HFF-Myc (cell line): ENCODE results near the gene ZNF540.
A peak's percentile ranks its signal among the peaks of the same experiment; 100 is the strongest.

ENCODE experiments used
- DNase-seq: peaks from one replicate; pipeline ENCODE4 v3.0.0-alpha.2; 2011; ENCODE audit warnings: low read depth; ENCODE audit errors: extremely low read depth
- H3K4me3 ChIP-seq: replicated peaks from 2 replicates; pipeline ENCODE4 v1.5.1; 2011; ENCODE audit warnings: low read depth, mild to moderate bottlenecking, control low read depth, low read length
- CTCF ChIP-seq: IDR thresholded peaks from 2 replicates; pipeline ENCODE4 v1.5.1; 2012; ENCODE audit warnings: mild to moderate bottlenecking, low read depth, low read length, control low read depth; ENCODE audit errors: missing control alignments

Gene ZNF540

GRCh38 chr19:37594304-37594981, at the start of gene ZNF540, which contains the start of gene ZNF571:
TSS of gene ZNF540 (plus strand) at chr19:37594876. CDS start at chr19:37598448, 3,572 bp downstream.
TSS of gene ZNF571 (minus strand) at chr19:37594792. CDS start at chr19:37586676, 8,116 bp downstream.
- no peak for TF ChIP-seq CTCF
- DNase-seq, result peak; percentile 69
- H3K4me3 ChIP-seq, result peak within 1 kb of the TSS; percentile 78

DNA sequence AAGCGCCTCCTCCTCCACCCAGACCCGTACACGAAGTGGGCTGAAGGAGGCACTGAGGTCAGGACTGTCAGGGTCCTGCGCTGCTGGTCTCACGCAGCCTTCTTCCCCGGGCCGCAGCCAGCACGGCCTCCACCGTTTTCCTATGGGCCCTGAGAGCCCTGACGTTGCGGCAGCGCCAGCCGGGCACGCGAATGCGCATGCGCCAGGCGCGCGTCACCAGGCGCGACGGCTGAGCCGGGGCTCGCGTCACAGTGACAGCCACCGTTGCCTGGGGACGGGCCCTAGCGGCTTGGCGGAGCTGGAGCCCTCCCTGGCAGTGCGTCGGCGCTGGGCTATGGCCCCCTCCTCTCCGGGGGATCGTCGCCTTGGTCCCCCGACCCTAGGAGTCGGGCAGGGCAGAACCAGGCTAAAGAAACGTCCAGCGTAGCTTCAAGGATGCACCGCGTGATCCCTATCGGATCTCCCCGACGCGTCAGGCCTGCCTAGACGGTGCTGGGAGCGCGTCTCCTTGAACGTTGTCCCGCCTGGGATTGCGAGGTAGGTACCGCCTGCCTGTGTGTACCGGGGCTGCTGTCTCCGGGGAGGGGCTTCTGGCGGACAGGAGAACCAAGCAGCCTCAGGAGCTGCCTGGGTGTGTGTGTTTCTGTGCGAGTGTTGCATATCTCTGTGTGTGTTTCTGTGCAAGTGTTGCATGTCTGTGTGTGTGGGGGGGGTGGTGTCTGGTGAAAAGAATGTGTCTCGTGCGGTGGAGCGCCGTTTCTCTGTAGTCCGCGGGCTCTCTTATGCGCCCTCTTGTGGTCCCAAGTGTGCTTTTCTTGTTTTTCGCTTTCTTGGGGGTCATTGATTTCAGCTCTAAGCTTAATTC, 43.3 kb upstream of the ZNF540 start:
- TF ChIP-seq CTCF, result peak; percentile 42
- no peak for DNase-seq
- H3K4me3 ChIP-seq, result peak overlapping the region; percentile 48

- TF ChIP-seq CTCF, result no peak
- no peak overlapping the region for H3K4me3 ChIP-seq
- no peak for DNase-seq
Measured at GRCh38 chr19:37563518-37563917, 31.2 kb upstream of the ZNF540 start.

GRCh38 chr19:37564624-37565369, 29.9 kb upstream of the ZNF540 start:
- no peak for DNase-seq
- H3K4me3 ChIP-seq, result no peak overlapping the region
- TF ChIP-seq CTCF, result no peak

DNA sequence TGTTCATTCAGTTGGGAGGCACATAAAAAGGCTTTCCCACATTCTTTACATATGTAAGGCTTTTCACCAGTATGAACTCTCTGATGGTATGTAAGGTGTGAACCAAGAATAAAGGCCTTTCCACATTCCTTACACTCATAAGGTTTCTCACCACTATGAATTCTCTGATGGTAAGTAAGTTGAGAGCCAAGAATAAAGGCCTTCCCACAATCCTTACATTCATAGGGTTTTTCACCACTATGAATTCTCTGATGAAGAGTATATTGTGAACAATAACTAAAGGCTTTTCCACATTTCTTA, 29.4 kb upstream of the ZNF540 start:
- TF ChIP-seq CTCF, result no peak
- no peak overlapping the region for H3K4me3 ChIP-seq
- DNase-seq, result no peak

GRCh38 chr19:37572203-37572602, 22.5 kb upstream of the ZNF540 start:
- no peak overlapping the region for H3K4me3 ChIP-seq
- no peak for TF ChIP-seq CTCF
- no peak for DNase-seq
